ENCODE results near the gene RASL10A.

The RASL10A gene

DNA sequence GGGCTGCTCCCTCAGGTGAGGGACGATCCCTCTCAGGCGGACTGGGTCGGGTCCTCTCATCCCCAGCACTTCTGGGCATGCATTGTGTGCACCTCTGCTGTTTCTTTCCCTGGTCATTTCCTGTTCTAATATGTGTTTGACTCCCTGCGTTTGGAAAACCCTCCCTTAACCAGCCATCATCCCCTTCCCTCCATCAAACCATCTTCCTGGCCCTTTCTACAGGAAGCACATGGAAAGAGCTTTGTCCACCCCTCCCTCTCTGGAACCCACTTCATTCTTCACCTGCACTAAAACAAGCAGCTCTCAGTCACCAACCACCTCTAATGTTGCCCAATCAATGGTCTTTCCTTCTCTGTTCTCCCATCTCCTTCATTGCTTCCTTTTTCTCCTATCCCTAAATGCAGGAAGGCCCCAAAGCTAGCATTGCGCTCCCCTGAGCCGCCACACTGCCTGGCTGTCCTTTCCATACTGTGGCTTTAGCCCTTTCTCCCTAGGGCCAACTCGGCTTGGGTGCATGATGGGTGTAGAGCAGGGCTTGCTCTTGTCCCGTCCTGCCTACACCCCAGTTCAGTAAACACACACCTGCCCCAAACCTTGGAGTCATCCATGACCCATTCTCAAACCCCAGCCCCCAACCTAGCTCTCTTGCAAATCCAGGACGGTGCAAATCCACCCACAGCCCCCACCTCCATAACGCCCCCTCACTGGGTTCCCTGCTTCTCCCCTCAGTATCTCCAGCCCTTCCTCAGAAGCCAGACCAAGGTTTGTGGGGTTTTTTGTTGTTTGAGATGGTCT lies 14.5 kb downstream of the RASL10A start:
- Histone ChIP-seq H3K27ac (peak overlapping the region; percentile 2), H3K27me3 (peaks cover 22% of the 10 kb centered on the region), H3K4me1 (ENCODE audit: control insufficient read depth in 1 of 2, insufficient read depth in 1 of 2, low read depth in 1 of 2, low read length in 1 of 2) (no peaks in the 10 kb centered on the region), H3K4me3 (ENCODE audit: low read depth in 1 of 2, low read length in 1 of 2) (no peak overlapping the region), H3K9me3 (no peaks in the 10 kb centered on the region), H3K36me3 (peaks cover 63% of the 10 kb centered on the region)
- TF ChIP-seq, protein P1, sequence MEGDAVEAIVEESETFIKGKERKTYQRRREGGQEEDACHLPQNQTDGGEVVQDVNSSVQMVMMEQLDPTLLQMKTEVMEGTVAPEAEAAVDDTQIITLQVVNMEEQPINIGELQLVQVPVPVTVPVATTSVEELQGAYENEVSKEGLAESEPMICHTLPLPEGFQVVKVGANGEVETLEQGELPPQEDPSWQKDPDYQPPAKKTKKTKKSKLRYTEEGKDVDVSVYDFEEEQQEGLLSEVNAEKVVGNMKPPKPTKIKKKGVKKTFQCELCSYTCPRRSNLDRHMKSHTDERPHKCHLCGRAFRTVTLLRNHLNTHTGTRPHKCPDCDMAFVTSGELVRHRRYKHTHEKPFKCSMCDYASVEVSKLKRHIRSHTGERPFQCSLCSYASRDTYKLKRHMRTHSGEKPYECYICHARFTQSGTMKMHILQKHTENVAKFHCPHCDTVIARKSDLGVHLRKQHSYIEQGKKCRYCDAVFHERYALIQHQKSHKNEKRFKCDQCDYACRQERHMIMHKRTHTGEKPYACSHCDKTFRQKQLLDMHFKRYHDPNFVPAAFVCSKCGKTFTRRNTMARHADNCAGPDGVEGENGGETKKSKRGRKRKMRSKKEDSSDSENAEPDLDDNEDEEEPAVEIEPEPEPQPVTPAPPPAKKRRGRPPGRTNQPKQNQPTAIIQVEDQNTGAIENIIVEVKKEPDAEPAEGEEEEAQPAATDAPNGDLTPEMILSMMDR (IDR thresholded peaks at IDR 0.05) = no peak

DNA sequence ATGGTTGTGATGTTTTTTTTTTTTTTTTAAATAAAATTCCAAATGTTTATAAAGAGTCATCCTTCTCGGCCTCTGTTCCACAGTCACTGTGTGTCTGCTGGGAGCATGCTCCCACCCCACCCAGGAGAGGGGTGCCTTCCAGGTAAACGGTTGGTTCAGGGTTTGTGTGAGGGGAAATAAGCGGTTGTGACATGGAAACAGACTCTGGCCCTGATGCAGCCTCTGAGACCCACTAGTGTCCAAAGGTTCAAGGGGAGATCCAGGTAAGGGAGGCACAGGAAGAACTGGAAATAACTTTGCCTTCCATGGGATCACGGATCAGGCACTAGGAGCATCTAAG lies 15.1 kb downstream of the RASL10A start:
- peak overlapping the region; percentile 2 for H3K27ac ChIP-seq
- peaks cover 16% of the 10 kb centered on the region for H3K27me3 ChIP-seq
- no peak overlapping the region for H3K4me3 ChIP-seq (ENCODE audit: low read depth in 1 of 2, low read length in 1 of 2)
- H3K36me3 ChIP-seq = peaks cover 69% of the 10 kb centered on the region
- H3K9me3 ChIP-seq = no peaks in the 10 kb centered on the region
- H3K4me1 ChIP-seq (ENCODE audit: control insufficient read depth in 1 of 2, insufficient read depth in 1 of 2, low read depth in 1 of 2, low read length in 1 of 2) = no peaks in the 10 kb centered on the region
- TF ChIP-seq, protein P1 (IDR thresholded peaks at IDR 0.05) = no peak

DNA sequence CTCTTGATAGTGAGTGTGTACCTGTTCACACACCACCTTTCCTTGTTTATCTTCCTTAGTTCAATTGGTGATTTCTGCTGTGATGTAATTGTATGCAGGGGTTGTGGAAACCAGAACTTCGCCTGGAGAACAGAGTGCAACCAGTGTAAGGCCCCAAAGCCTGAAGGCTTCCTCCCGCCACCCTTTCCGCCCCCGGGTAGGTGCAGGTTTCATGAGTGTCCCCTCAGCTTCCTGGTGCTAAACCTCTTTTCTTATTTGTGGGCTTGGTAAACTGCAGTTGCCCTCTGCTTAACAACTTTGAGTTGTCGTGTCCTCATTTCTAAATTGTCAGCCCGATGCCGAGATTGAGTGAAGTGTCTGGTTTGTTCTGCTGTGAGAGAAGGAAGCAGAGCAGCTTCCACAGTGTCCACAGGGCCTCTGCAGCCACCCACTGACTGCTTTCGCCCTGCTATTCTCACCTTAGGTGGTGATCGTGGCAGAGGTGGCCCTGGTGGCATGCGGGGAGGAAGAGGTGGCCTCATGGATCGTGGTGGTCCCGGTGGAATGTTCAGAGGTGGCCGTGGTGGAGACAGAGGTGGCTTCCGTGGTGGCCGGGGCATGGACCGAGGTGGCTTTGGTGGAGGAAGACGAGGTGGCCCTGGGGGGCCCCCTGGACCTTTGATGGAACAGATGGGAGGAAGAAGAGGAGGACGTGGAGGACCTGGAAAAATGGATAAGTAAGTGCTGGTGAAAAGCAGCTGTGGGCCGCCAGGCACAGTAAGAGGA lies 16.2 kb downstream of the RASL10A start:
- H3K27me3 ChIP-seq = peaks cover 5% of the 10 kb centered on the region
- no peak overlapping the region for H3K4me3 ChIP-seq (ENCODE audit: low read depth in 1 of 2, low read length in 1 of 2)
- no peaks in the 10 kb centered on the region for H3K4me1 ChIP-seq (ENCODE audit: control insufficient read depth in 1 of 2, insufficient read depth in 1 of 2, low read depth in 1 of 2, low read length in 1 of 2)
- TF ChIP-seq, protein P1 (IDR thresholded peaks at IDR 0.05) = no peak
- H3K36me3 ChIP-seq = peaks cover 80% of the 10 kb centered on the region
- H3K9me3 ChIP-seq = no peaks in the 10 kb centered on the region
- H3K27ac ChIP-seq = no peak overlapping the region

DNA sequence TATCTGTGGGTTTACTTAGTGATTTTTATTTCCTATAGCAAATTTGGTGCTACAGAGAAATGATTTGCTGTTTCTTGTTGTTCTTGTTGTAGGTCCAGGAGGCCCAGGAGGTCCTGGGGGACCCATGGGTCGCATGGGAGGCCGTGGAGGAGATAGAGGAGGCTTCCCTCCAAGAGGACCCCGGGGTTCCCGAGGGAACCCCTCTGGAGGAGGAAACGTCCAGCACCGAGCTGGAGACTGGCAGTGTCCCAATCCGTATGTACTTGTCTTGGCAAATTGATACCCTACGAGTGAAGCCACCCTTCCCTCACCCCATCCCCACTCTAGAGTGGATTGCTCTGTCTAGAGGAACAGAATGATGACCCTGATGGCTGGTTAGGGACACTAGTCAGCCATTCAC lies 16.9 kb downstream of the RASL10A start:
- Histone ChIP-seq H3K27me3 (no peaks in the 10 kb centered on the region), H3K9me3 (no peaks in the 10 kb centered on the region), H3K27ac (no peak overlapping the region), H3K4me3 (ENCODE audit: low read depth in 1 of 2, low read length in 1 of 2) (no peak overlapping the region), H3K4me1 (ENCODE audit: control insufficient read depth in 1 of 2, insufficient read depth in 1 of 2, low read depth in 1 of 2, low read length in 1 of 2) (no peaks in the 10 kb centered on the region), H3K36me3 (peaks cover 87% of the 10 kb centered on the region)
- TF ChIP-seq, protein P1 (IDR thresholded peaks at IDR 0.05) = no peak

DNA sequence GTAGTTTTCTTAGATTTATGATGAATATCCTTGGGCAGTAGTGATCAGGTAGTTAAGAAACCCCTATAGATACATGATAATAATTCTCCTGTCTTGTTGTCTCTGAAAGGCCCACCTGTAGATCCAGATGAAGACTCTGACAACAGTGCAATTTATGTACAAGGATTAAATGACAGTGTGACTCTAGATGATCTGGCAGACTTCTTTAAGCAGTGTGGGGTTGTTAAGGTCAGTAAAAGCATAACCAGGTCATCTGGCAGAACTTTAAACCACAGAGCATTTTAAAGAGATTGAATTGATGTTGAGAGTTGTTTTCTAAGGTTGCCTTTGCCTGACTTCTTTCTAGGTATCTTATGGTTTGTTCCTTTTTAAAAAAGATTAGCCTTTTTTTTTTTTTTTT lies 23.1 kb downstream of the RASL10A start:
- TF ChIP-seq, protein P1 (IDR thresholded peaks at IDR 0.05) = no peak
- Histone ChIP-seq H3K4me3 (ENCODE audit: low read depth in 1 of 2, low read length in 1 of 2) (no peak overlapping the region), H3K9me3 (no peaks in the 10 kb centered on the region), H3K4me1 (ENCODE audit: control insufficient read depth in 1 of 2, insufficient read depth in 1 of 2, low read depth in 1 of 2, low read length in 1 of 2) (no peaks in the 10 kb centered on the region), H3K36me3 (peaks cover 100% of the 10 kb centered on the region), H3K27ac (no peak overlapping the region), H3K27me3 (no peaks in the 10 kb centered on the region)

Data from neutrophil (primary cell).